ENCODE data around the gene VEPH1. TPM values are rescaled to one million over a fixed set of nuclear protein-coding genes. Genes with fewer than 3 reads are reported as not detected.
A peak's percentile ranks its signal among the peaks of the same experiment; 100 is the strongest.

The VEPH1 gene
- 4.6 TPM for polyA plus RNA-seq (2013, experiment 1 of 2; ENCODE audit: insufficient read length)
- polyA plus RNA-seq (2013, experiment 2 of 2; ENCODE audit: insufficient read length) = 7.6 TPM

GRCh38 chr3:157502916-157503595, at the start of gene VEPH1:
Gene VEPH1 (minus strand): TSS chr3:157503416. CDS start chr3:157495349, 8,067 bp downstream.
- DNase-seq = peak; percentile 33

- DNase-seq = no peak
These were observed 48.7 kb upstream of the VEPH1 start for GRCh38 chr3:157551961-157552360.

GRCh38 chr3:157549498-157549897, 46.3 kb upstream of the VEPH1 start:
- DNase-seq = no peak

GRCh38 chr3:157544501-157545130, 41.4 kb upstream of the VEPH1 start:
- DNase-seq = no peak

- no peak for DNase-seq
These were observed 40.4 kb upstream of the VEPH1 start for GRCh38 chr3:157543501-157544035.

- DNase-seq = peak; percentile 76
These were observed 39.7 kb upstream of the VEPH1 start for GRCh38 chr3:157542711-157543500.

GRCh38 chr3:157541506-157542236, 38.5 kb upstream of the VEPH1 start:
- no peak for DNase-seq

GRCh38 chr3:157540656-157541055, 37.4 kb upstream of the VEPH1 start:
- no peak for DNase-seq

GRCh38 chr3:157535667-157536066, 32.5 kb upstream of the VEPH1 start:
- no peak for DNase-seq

- no peak for DNase-seq
These were observed 31.5 kb upstream of the VEPH1 start for GRCh38 chr3:157534725-157535161.

- DNase-seq = peak; percentile 81
These were observed 30.3 kb upstream of the VEPH1 start for GRCh38 chr3:157533298-157534070.

- DNase-seq = peak; percentile 93
These were observed 29.5 kb upstream of the VEPH1 start for GRCh38 chr3:157532529-157533297.

- DNase-seq = no peak
These were observed 28.6 kb upstream of the VEPH1 start for GRCh38 chr3:157531771-157532170.

- peak; percentile 21 for DNase-seq
These were observed 28.1 kb upstream of the VEPH1 start for GRCh38 chr3:157531301-157531660.

GRCh38 chr3:157530637-157531300, 27.6 kb upstream of the VEPH1 start:
- DNase-seq = peak; percentile 31

GRCh38 chr3:157529751-157530150, 26.5 kb upstream of the VEPH1 start:
- no peak for DNase-seq

- no peak for DNase-seq
These were observed 25.9 kb upstream of the VEPH1 start for GRCh38 chr3:157529085-157529484.

GRCh38 chr3:157527131-157527881, 24.1 kb upstream of the VEPH1 start:
- peak; percentile 34 for DNase-seq

- no peak for DNase-seq
These were observed 22.8 kb upstream of the VEPH1 start for GRCh38 chr3:157526036-157526435.

Measured in fibroblast of skin of scalp (primary cell).